Measurements from ENCODE around the gene DTYMK.
A peak's percentile ranks its signal among the peaks of the same experiment; 100 is the strongest.

The DTYMK gene

DNA sequence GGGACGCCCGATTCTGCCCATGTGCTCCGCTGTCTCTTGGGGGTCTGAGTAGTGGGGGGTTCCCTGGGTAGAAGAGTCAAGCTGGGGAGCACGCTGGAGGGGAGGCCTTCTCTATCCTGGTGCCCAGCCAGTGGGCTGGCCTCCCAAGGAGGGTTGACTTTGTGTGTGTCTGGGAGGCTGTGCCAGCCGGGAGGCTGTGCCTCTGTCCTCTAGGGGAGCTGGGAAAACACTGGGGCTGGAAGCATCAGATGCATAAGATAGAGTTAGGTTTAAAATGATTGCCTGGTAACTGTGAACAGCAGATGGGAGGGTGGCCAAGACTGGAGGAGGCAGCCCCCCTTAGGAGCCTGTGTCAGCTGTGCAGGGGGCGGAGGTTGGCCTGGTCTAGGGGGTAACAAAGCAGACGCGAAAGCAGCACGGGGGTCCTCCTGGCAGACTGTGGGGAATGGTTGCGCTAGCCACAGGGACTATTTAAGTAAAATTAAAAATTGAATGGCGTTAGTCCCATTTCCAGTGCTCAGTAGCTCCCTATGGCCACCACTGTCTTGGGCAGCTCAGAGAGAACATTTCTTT, 16.5 kb upstream of the DTYMK start:
- DNase-seq (ENCODE audit: low spot score), result no peak

DNA sequence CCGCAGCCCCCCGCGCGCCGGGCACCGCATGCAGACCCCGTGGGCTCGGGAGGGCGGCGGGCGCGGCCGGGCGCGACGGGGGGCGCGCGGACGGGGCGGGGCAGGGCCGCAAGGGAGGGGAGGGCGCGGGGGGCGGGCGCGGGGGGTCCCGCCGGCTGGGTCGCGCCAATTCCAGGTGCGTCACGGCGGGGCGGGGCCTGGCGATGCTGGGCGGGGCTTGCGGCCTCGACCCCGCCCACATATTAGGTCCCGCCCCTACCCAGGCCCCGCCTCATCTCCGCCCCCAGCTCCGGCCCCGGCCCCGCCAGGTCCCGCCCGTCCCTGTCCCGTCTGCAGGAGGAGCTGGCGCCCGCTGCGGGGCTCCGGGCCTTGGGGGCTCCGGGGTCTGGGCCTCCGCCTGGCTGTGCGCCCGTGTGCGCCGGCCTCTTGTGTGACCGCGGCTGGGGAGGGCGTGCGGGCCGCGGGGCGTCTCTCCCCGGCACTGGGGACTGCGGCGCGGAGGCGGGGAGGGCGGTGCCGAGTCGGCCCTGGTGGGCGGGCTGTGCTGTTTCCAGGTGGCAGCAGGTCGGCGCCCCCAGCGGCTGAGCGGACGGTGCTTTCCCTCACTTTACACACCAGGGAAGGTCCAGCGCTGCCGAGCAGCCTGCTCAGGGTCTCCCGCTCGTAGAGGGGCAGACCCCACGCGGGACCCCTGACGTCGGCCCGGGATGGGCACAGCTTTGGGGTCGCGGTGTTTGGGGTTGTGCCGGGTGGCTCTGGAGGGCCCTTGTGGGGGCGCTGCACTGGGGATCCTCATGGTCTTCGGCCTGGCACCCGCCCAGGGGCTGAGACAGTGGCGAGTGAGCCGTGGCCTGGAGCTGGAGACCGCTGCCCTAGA, 15.8 kb upstream of the DTYMK start:
- DNase-seq (ENCODE audit: low spot score), result peak; percentile 85

DNA sequence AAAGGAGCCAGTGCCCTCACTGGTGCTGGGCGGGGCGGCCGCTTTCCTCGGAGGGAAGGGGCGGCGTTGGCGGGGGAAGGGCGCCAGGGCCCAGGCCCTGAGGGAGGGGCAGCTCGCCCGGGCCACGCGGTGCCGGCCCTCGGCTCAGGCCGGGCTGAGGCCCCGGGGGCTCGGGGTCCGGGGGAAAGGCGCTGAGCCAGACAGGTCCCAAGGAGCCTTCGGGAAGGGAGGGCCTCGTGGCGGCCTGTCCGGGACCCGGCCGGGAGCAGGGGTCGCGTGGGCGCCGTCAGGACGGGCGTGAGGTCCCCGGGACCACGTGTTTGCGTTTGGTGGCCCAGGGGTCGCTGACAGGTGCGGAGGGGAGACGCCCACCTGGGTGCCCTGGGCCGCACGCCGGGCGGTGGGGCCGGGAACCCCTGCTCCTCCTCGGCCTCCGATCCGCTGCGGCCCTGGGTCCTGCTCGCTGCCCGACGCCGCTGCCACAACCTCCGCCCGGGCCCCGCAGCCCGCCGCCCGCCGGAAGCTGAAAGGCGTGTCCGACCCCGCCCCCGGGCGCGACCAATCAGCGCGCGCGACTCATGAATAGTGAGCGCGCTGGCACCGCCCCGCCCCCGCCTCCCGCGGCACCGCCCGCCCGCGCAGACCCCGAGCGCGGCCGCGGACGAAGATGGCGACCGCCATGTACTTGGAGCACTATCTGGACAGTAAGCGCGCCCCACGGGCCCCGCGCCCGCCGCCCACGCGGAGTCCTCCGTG, 15.0 kb upstream of the DTYMK start, which contains the start of gene ING5:
ING5 (plus strand) TSS at position 641 of the 756 bp plus-strand sequence; CDS start at position 668, 27 bp downstream.
- peak; percentile 96 for DNase-seq (ENCODE audit: low spot score)

DNA sequence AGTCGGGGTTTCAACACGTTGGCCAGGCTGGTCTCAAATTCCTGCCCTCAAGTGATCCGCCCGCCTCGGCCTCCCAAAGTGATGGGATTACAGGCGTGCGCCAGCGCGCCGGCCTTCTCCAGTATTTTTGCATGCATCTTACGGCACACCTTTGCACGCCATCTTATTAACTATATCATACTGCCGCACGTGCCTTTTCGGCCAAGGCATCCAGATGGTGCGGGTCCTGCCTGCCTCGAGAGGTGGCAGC, 14.5 kb upstream of the DTYMK start:
- DNase-seq (ENCODE audit: low spot score), result no peak

DNA sequence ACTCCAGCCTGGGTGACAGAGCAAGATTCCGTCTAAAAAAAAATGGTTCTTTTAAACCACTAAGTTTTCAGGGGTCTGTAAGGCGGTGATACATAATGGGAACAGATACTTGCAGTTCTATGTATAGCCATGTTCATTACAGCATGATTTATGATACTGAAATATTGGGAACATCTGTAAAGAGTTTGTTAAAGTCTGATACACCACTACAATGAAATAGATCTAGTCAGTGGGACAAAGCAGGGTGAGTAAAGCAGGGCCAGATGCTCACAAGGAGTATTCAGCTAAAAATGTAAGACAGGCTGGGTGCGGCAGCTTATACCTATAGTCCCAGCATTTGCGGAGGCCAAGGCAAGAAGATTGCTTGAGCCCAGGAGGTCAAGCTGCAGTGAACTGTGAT, 9.0 kb upstream of the DTYMK start:
- no peak for DNase-seq (ENCODE audit: low spot score)

DNA sequence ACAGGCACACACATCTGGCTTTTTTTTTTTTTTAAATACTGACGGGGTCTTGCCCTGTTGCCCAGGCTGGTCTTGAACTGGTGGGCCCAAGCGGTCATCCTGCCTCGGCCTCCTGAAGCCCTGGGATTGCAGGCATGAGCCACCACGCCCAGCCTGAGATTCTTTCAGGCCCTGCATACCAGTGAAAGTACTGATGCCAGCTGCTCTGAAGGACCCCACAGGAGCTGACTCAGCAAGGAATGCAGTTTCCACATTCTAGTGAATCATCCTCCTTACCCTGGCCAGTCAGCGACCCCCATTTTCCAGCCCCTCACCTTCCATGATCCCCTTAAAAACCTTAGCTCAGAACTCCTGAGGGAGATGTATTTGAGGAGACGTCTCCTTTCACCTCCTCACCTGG, 5.8 kb upstream of the DTYMK start:
- DNase-seq (ENCODE audit: low spot score), result no peak

DNA sequence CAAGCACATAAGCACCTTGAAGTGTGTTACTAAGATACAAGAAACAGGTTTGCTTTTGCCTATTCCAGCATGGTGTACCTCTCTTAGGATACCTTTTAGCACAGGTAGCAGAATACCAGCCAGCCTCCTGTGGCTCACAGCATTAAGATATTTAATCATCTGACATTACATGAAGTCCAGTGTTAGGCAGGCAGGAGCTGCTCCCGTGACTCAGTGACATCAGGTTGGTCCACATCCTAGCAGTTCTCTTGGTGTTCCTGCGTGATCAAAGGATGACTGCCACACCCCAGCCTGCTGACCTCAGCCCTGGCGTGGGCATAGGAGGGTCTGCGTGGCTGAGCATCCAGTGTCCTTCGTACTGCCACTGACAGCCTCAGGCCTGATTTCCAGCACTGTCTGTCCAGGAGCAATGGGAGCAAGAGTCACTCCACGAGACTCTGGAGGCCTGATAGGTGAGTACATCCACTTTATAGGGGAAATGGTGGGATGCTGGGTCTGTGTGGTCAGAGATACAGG, 3.6 kb upstream of the DTYMK start:
- no peak for DNase-seq (ENCODE audit: low spot score)

DNA sequence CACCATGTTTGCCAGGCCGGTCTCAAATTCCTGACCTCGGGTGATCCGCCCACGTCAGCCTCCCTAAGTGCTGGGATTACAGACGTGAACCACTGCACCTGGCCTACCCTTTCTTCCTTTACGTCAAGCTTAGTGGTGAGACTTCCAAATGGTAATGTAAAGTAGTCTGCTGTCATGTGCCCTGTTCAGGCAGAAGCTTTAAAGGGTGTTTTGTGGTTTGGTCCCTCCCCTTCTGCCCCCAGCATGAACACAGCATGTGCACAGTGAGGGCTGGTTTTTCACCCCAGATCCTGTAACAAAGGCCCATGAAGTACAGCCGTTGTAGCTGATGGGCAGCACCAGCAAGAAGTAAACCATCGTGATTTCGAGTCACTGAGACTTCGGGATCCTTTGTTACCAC, 2.7 kb upstream of the DTYMK start:
- DNase-seq (ENCODE audit: low spot score), result no peak

DNA sequence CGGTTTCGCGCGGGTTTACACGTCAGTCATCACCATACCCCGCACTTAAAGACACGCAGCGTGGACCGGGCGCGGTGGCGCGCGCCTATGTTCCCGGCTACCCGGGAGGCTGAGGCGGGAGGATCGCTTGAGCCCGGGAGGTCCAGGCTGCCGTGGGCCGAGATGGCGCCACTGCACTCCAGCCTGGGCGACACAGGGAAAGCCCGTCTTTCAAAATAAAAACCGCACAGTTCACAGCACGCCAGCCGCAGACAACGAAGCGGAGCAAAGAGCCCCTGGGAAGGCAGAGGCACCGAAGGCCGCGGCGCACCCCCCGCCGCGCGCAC, 328 bp downstream of the DTYMK start:
- DNase-seq (ENCODE audit: low spot score), result no peak

DNA sequence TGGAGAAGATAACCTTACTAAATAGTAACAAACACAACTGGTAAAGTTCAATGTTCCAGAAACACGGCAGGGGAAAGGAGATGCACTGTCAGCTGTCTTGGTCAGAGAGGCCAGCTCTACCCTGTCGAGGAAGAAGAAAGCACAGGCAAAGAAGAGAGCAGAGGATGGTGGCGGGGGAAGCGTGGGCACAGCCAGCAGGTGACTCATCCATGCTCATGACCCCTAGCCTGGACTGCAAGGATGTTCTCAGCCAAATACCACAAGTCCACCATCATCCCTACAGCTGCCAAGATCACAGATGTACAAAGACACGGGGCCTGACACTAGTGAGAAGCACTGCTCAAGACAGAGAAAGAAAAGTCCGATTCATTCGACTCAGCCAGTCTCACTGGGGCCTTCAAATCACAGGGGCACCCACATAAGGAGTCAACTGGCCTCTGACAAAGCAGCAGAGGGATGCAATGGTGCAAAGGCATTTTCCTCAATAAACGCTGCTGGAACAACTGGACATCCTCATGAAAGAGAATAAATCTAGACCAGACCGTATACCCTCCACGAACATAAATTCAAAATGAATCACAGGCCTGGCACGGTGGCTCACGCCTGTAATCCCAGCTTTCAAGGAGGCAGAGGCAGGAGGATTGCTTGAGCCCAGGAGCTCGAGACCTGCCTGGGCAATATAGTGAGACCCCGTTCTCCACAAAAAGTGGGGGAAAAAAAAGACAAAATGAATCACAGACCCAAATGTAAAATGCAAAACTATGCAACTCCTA, 5.6 kb downstream of the DTYMK start:
- DNase-seq (ENCODE audit: low spot score), result no peak

DNA sequence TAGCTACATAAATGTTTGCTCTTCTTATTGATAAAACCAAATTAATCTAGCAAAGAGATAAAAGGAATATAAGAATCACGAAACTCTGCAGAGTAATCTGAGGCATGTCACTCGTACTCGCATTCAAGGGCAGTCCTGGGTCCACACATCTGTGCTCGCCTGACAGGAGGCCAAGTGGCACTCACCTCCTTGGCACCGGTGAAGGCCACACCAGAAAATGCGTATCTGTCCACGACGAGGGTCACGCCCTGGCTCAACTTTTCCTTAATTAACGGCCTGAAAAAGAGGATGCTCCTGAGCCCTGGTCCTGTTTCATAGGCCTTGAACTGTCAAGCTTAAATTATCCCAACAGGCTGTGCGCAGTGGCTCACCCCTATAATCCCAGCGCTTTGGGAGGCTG, 6.6 kb downstream of the DTYMK start:
- DNase-seq (ENCODE audit: low spot score), result no peak

DNA sequence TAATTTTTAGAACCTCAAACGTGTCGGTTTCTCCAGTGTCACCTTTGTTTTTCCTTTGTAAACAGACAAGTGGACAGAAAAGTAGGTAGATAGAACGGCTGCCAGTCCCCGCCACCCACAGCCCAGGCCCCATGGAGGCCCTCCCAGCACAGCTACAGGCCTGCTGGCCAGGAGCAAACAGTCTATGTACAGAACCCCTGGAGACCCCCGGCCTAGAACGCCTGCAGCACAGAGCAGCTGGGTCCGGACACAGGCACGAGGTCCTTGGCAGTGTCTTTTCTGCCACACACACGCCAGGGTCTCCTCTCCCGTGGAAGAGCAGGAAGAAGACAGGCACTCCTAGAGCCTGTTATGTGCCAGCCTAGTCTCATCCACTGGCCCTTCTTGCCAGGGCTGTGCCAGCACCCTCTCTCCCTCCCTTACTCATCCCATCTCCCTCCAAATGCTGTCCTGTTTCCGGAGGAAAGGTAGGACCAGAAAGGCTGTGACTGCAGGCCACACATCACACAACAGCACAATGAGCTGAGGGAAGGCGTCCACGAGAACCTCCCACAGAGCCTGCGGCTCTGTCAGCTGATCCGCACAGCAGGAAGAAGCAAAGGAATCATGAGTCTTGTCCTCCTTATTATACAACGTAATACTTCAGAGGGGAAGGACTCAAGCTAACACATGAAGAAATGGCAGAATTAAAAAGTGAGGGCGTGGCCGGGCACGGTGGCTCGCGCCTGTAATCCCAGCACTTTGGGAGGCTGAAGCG, 7.7 kb downstream of the DTYMK start:
- no peak for DNase-seq (ENCODE audit: low spot score)

DNA sequence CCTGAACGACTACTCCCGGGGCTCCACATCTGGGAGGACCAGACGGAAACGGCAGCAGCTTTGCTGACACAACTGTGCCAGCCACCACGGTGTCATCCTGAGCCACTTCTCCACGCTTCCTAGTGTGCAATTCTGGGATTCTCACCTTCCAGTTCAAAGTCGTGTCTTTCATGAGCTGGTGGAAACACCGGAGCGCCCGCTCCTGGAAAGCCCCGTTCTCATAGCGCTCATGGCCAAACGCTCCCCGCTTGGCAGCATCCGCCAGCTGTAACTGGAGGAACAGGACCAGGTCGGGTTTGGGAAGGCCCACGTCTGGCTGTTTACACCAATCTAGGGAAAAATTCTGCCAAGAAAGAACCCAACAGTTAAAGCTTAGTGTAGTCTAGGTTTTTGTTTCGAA, 8.3 kb downstream of the DTYMK start:
- DNase-seq (ENCODE audit: low spot score), result no peak

DNA sequence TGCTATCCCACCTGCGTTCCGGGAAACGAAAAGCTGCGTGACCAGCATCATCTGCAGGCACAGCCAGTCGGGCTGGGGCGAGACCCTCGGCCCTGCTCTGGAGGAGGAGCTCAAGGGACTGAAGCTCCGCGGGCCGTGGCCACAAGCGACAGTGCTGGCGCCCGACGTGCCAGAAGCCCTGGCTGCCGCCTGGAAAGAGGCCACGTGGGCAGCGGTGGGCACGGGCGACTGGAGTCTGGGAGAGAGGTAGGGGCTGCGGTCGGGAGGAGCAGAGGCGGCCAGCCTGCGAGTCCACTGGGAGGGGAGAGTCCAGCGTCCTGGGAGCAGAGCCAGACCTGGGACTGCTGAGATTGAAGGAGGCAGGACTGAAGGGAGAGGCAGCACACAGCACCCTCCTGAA, 9.2 kb downstream of the DTYMK start:
- DNase-seq (ENCODE audit: low spot score), result no peak

DNA sequence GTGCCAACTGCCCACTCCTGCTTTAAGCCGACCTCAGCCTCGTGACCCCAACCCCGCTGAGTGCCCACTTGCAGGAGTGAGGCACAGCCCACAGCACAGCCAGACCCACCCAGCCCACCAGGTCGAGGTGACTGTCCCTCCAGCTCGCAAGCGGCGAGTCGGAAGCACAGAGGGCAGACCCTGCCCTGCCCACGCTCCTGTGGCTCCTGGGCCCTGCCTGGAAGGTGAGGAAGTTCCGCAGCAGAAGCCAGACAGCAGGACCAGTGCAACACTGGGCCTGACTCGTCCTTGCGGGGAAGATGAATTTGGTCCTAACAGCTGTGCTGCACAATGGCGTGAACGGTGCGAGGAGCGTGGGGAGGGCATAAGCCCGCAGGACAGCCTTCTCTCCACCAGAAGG, 9.9 kb downstream of the DTYMK start:
- no peak for DNase-seq (ENCODE audit: low spot score)

DNA sequence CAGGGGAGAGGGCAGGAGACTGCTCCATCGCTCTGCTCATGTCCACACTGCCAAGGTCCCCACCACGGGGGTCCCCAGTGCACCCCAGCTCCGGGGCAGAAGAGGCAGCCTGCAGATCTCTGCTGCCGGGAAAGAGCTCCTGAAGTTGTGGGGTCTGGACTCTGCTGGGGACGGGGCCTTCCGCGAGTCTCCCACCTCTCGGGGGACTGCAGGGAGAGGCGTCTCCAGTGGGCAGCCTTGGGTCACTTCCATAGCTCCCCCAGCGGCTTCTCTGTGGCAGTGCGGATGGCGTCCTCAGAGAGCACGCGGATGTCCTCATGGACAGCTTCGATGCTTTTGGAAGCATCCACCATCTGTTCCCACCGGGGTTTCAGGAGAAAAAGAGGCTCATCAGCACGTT, 10.7 kb downstream of the DTYMK start:
- no peak for DNase-seq (ENCODE audit: low spot score)

DNA sequence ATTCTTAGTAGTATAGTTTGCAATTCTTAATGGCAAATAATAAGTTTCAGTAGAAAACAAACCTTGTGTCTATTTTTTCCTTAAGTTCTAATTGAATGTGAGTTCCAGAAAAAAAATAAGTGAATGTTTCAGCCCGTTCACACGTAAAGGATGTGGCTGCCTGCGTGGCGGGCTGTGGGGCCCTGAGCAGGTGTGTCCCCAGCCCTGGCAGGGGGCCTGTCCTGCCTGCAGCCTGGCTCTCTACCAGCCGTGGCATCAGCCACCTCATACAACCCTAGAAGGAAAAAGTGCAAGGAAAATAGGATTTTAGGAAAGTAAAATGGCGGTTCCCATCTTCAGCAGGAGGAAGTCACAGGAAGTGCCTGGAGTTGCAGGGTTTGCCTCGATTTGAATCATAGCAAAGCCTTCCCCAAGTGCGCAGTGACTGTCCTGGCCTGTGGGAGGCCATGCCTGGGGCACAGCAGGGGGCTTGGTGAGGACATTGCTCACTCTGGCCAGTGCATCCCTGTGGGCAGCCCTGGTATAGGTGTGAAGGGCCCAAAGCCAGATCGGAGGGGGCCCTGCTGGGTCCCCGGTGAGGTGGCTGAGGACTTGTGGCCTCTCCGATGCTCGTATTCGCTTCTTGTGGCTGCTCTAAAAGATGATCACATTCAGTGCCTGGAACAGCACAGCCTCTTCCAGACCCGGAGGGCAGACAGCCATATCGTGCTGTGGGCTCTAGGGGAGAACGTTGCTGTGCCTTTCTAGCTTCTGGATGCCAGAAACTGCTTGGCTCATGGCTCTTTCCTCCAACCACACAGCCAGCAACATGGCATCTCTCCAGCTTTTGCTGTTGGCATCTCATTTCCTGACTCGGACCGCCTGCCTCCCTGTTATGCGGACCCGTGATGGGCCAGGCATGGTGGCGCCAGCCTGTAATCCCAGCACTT, 12.6 kb downstream of the DTYMK start:
- DNase-seq (ENCODE audit: low spot score), result no peak

DNA sequence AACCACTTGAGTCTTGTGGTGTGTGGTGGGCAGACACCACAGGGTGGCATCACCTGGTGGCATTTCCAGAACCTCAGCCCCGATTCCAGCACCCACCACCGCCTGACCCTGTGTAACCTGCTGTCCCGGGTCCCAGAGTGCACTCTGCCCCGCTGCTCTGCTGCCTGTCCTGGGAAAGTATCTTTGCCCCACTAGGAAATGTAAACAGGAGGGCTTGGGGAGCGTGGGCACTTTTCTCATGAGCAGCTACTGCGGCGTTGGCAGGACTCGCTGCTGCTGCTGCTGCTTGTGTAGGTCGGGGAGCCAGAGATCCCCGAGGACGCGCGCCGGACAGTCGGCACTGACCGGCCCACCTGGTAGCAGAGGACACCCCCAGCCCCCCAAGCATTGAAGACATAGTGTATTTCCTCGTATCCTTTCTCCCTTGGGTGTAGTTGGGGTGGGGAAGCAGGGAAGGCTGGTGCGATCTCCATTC, 13.4 kb downstream of the DTYMK start:
- no peak for DNase-seq (ENCODE audit: low spot score)

DNA sequence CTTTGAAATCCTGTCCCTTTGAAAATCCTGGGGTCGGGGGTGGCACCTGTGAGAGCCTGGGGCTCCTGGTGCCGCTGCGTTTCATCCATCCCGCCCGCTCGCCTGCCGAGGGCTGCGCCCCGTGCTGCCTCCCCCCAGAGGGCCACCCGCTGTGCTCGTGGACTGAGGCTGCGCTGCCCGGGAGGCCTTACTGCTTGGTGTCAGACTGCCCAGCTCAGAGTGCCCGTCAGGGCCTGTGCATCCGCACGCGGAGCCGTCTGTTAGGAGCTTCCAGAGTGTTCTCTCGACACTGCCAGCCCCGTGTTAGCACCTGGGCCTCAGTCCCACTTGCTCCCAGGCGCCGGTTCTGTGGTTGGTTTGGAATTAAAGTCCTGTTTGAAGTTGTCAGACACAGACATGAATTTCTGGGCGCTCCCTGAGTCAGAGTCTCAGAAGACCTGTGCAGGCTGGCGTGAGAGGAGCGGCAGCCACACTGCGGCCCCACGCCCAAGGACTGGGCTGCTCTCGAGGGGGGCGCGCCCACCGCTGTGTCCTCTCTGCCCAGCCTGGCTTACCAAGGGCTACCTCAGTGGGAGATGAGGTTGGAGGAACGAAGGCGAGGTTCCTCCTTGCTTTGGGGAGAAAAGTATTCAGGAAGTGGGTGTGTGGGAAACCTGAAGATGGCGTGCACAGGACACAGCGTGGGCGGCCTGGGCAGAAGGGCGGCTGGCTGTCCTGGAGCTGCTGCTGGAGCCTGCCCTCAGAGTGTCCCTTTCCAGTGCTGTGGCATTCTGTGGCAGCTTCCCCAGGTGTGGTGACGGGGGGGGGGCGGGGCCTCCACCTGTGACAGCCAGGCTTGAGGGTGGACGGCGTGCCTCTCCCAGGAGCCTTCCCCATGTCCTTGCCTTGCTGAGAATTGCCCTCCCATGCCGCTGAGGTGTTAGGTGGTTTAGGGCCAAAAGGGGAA, 14.1 kb downstream of the DTYMK start:
- DNase-seq (ENCODE audit: low spot score), result no peak

Data from CD4-positive, alpha-beta T cell treated with Interleukin-15 for 4 hours (primary cell).